Lower leg skin (tissue), 3 donors: Measurements from ENCODE around the gene LIMK1.

ENCODE experiments used
- POLR2A ChIP-seq, 2 donors: fragments of 450-650 bp; IDR thresholded peaks; one replicate each; pipeline ENCODE4 v1.6.1; 2016 to 2017; ENCODE audit warnings: antibody characterized with exemption in 2 of 2, mild to moderate bottlenecking in 1 of 2, moderate library complexity in 1 of 2
- TF ChIP-seq, protein P1 (sequence below), 3 donors: fragments of 450-650 bp; IDR thresholded peaks; one replicate each; pipeline ENCODE4 v1.5.1; 2016; ENCODE audit warnings: antibody characterized with exemption in 3 of 3, mild to moderate bottlenecking in 3 of 3, moderate library complexity in 2 of 3

DNA sequence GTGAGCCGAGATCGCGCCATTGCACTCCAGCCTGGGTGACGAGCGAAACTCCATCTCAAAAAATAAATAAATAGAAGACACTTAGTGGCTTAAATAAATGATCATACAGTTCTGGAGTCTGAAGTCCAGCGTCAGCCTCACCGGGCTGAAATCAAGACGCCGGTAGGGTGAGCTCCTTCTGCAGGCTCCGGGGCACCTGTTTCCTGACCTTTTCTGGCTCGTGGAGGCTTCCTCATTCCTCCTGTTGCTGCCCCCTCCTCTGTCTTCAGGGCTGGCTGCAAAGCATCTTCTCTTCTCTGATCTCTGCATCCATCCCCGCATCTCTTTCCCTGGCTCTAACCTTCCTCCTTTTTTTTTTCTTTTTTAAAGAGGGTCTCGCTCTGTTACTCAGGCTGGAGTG, 32.8 kb downstream of the LIMK1 start:
- TF ChIP-seq, protein P1, sequence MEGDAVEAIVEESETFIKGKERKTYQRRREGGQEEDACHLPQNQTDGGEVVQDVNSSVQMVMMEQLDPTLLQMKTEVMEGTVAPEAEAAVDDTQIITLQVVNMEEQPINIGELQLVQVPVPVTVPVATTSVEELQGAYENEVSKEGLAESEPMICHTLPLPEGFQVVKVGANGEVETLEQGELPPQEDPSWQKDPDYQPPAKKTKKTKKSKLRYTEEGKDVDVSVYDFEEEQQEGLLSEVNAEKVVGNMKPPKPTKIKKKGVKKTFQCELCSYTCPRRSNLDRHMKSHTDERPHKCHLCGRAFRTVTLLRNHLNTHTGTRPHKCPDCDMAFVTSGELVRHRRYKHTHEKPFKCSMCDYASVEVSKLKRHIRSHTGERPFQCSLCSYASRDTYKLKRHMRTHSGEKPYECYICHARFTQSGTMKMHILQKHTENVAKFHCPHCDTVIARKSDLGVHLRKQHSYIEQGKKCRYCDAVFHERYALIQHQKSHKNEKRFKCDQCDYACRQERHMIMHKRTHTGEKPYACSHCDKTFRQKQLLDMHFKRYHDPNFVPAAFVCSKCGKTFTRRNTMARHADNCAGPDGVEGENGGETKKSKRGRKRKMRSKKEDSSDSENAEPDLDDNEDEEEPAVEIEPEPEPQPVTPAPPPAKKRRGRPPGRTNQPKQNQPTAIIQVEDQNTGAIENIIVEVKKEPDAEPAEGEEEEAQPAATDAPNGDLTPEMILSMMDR (IDR thresholded peaks at IDR 0.05) = no peak
- TF ChIP-seq POLR2A (IDR thresholded peaks at IDR 0.05) = no peak
